HG03066 (cell line): Measurements from ENCODE around the gene PPID.
"Not testable (repeated sequence)": the region's sequence is repeated elsewhere in the genome, so short reads cannot be mapped to it uniquely, and the experiment has no call there.

Experiments
- ATAC-seq: cut with Tn5 transposase; IDR thresholded peaks from one replicate; pipeline ENCODE4 v1.9.1; 2021; ENCODE audit warnings: low read depth; ENCODE audit not compliant: unreplicated experiment

The PPID gene

GRCh38 chr4:158739600-158739999 is 16.4 kb upstream of the PPID start:
- no peak for ATAC-seq

GRCh38 chr4:158738866-158739265 is 15.7 kb upstream of the PPID start:
- ATAC-seq, result no peak

- peak; percentile 87 for ATAC-seq
Measured at GRCh38 chr4:158729716-158730559, 6.7 kb upstream of the PPID start.

GRCh38 chr4:158728236-158728635 is 5.0 kb upstream of the PPID start:
- ATAC-seq, result no peak

GRCh38 chr4:158726633-158727032 is 3.4 kb upstream of the PPID start:
- no peak for ATAC-seq

- ATAC-seq, result no peak
Measured at GRCh38 chr4:158724637-158725036, 1.4 kb upstream of the PPID start.

GRCh38 chr4:158722291-158722916 is 792 bp downstream of the PPID start:
- ATAC-seq, result peak; percentile 15

GRCh38 chr4:158721680-158722079 is 1.5 kb downstream of the PPID start:
- no peak for ATAC-seq

- ATAC-seq, result no peak
Measured at GRCh38 chr4:158715802-158716201, 7.4 kb downstream of the PPID start.

GRCh38 chr4:158714937-158715336 is 8.3 kb downstream of the PPID start:
- no peak for ATAC-seq

GRCh38 chr4:158712622-158713021 is 10.6 kb downstream of the PPID start:
- not testable (repeated sequence) for ATAC-seq

GRCh38 chr4:158710814-158711213 is 12.4 kb downstream of the PPID start:
- no peak for ATAC-seq

- ATAC-seq, result no peak
Measured at GRCh38 chr4:158704274-158704673, 18.9 kb downstream of the PPID start.

- ATAC-seq, result no peak
Measured at GRCh38 chr4:158688813-158689212, 34.4 kb downstream of the PPID start.

- ATAC-seq, result no peak
Measured at GRCh38 chr4:158682066-158682465, 41.1 kb downstream of the PPID start.

GRCh38 chr4:158681629-158682028 is 41.6 kb downstream of the PPID start:
- no peak for ATAC-seq

- ATAC-seq, result no peak
Measured at GRCh38 chr4:158678767-158679166, 44.4 kb downstream of the PPID start.

- no peak for ATAC-seq
Measured at GRCh38 chr4:158676076-158676475, 47.1 kb downstream of the PPID start.

- ATAC-seq, result no peak
Measured at GRCh38 chr4:158673633-158674032, 49.6 kb downstream of the PPID start.

- ATAC-seq, result peak; percentile 85
Measured at GRCh38 chr4:158671915-158672806, 51.0 kb downstream of the PPID start, which contains the start of gene ETFDH. Gene ETFDH, plus strand, starts transcription at chr4:158672296. Its CDS starts 161 bp downstream, at chr4:158672457.

GRCh38 chr4:158671665-158671914 is 51.6 kb downstream of the PPID start, which contains the start of gene C4orf46:
Gene C4orf46, minus strand, starts transcription at chr4:158671887. Its CDS starts 86 bp downstream, at chr4:158671801.
- ATAC-seq, result no peak
